AG10803 (cell line): ENCODE data around the gene FNDC1.
A peak's percentile ranks its signal among the peaks of the same experiment; 100 is the strongest.

Source experiments
- DNase-seq: peaks from one replicate; pipeline ENCODE4 v3.0.0; 2010; ENCODE audit warnings: low read depth
- H3K4me3 ChIP-seq: 2 replicates; pipeline ENCODE4 v1.5.1; 2011; ENCODE audit warnings: mild to moderate bottlenecking, low read length, control low read depth
- CTCF ChIP-seq: conservative IDR thresholded peaks from 2 replicates; pipeline ENCODE4 v1.5.1; 2011; ENCODE audit warnings: mild to moderate bottlenecking, low read length, control low read depth, inconsistent platforms

FNDC1 gene

DNA sequence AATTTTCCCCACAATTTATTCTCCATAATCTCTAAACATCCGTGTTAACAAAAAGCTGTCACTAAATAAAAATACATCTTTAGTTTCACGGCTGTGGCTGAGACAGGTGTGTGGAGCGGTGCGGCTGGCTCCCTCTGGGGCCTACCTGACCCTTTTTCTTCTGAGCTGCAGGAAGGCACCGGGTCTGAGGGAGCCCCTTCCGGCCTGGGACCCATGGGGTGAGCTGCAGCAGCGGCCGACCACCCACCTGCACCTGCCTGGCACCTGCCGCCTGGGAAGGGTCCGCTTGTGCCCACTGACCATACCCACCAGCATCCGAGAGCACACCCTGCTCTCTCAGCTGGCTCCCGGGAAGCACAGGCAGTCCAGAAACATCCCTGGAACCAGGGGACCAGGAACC lies 41.5 kb upstream of the FNDC1 start:
- H3K4me3 ChIP-seq = no peak overlapping the region
- TF ChIP-seq CTCF = no peak
- no peak for DNase-seq

DNA sequence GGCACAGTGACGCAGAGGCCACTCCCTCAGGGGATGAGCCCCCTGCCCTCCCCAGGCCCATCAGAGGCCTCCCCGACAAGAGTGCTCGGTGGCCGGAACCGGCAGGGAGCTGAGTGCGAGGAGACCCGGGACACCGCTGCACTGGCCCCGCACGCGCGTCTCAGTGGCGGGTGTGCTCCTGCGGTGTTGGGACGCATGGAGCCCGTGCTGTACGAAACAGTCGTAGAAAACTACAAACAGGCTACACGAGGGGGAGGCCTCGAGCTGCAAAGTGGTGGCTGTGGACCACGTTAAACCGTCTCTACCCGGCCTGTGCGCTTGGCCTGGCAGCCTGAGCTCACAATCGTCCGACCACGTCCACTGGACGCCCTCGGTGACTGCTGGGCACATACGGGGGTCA lies 40.2 kb upstream of the FNDC1 start:
- H3K4me3 ChIP-seq = no peak overlapping the region
- DNase-seq = no peak
- no peak for TF ChIP-seq CTCF

DNA sequence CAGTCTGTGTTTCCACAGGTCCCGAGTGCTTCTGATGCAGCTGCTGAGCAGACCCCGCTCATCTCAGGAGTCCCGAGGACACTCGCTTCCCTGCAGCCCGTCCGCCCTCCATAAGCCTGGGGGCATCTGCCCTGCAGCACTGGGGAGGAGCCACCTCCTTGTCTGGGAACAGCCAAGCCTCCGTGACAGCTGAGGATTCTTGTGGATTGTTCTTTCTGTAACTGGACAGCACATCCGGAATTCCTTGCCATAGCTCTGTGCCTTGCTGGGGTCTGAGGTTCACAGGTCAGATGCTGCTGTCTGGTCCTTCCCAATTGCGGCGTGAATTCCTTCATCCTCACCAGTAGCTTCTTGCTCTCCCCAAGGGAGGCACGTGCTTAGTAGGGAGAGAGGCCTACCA lies 38.4 kb upstream of the FNDC1 start:
- DNase-seq = no peak
- no peak for TF ChIP-seq CTCF
- H3K4me3 ChIP-seq = no peak overlapping the region

DNA sequence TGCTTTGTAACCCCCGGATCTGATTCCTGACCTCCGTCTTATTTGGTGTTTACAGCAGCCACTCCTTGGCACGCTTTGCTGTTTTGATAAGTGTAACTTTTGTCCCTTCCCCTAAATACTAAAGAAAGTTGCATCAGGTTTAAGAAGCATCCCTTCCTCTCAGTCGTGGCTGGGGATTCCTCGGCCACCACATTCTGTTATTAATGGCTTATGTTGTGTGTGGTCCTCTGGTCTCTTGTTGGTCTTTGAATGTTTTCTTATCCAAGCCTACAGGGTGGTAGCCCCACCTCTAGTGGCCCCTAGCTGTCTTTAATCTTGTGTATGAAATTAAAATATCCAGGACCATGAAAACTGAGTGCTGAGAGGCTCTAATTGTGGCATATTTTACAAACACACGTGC lies 37.5 kb upstream of the FNDC1 start:
- no peak for DNase-seq
- no peak for TF ChIP-seq CTCF
- no peak overlapping the region for H3K4me3 ChIP-seq

- no peak overlapping the region for H3K4me3 ChIP-seq
- no peak for DNase-seq
- no peak for TF ChIP-seq CTCF
Observed at GRCh38 chr6:159132664-159133063, 36.5 kb upstream of the FNDC1 start.

- peak; percentile 50 for DNase-seq
- no peak overlapping the region for H3K4me3 ChIP-seq
- peak; percentile 99 for TF ChIP-seq CTCF
Observed at GRCh38 chr6:159134701-159135364, 34.4 kb upstream of the FNDC1 start.

GRCh38 chr6:159137676-159138075 lies 31.5 kb upstream of the FNDC1 start:
- DNase-seq = no peak
- no peak for TF ChIP-seq CTCF
- H3K4me3 ChIP-seq = no peak overlapping the region
